Cardiac fibroblast (primary cell): ENCODE results near the gene PDIK1L.

Source experiments
- DNase-seq, 2 donors: peaks; one replicate each; pipeline versions ENCODE4 v3.0.0 to v3.0.0-alpha.2; 2010; ENCODE audit warnings: low read depth in 2 of 2
- H3K4me3 ChIP-seq, 2 donors: replicated peaks in 1 of 2; 1 replicate in 1 of 2; 2 replicates in 1 of 2; pipeline ENCODE4 v1.5.1; 2011; ENCODE audit warnings: low read depth in 2 of 2, low read length in 2 of 2, mild to moderate bottlenecking in 2 of 2, moderate library complexity in 1 of 2
- CTCF ChIP-seq: IDR thresholded peaks from one replicate; pipeline ENCODE4 v1.5.1; 2011; ENCODE audit warnings: low read depth, mild to moderate bottlenecking, low read length, inconsistent platforms

PDIK1L gene

GRCh38 chr1:26111530-26112406 lies at the start of gene PDIK1L:
TSS of gene PDIK1L (plus strand) at chr1:26111824. CDS start at chr1:26114309, 2,485 bp downstream.
- no peak for TF ChIP-seq CTCF
- peak within 1 kb of the TSS; percentile 77 to 100 for H3K4me3 ChIP-seq

GRCh38 chr1:26064553-26064952 lies 47.1 kb upstream of the PDIK1L start:
- DNase-seq: no peak
- TF ChIP-seq CTCF: no peak

More at GRCh38 chr1:26111530-26112406, at the start of gene PDIK1L:
- peak; percentile 96 to 98 for DNase-seq

GRCh38 chr1:26066160-26066559 lies 45.5 kb upstream of the PDIK1L start:
- no peak for TF ChIP-seq CTCF
- H3K4me3 ChIP-seq: peak overlapping the region in 1 of 2 donors; percentile 29
- no peak for DNase-seq

More at GRCh38 chr1:26064553-26064952, 47.1 kb upstream of the PDIK1L start:
- no peak overlapping the region for H3K4me3 ChIP-seq

GRCh38 chr1:26066857-26067256 lies 44.8 kb upstream of the PDIK1L start:
- TF ChIP-seq CTCF: no peak
- DNase-seq: peak in 1 of 2 donors; percentile 72
- H3K4me3 ChIP-seq: peak overlapping the region in 1 of 2 donors; percentile 31

- H3K4me3 ChIP-seq: peak within 1 kb of the TSS in 1 of 2 donors; percentile 31
- peak in 1 of 2 donors; percentile 44 for DNase-seq
- no peak for TF ChIP-seq CTCF
These were observed 44.2 kb upstream of the PDIK1L start, which contains the start of gene TRIM63 for GRCh38 chr1:26067432-26067911. TSS of gene TRIM63 (minus strand) at chr1:26067630. CDS start at chr1:26067494, 136 bp downstream.

GRCh38 chr1:26069941-26070295 lies 41.7 kb upstream of the PDIK1L start:
- H3K4me3 ChIP-seq: no peak overlapping the region
- DNase-seq: no peak
- no peak for TF ChIP-seq CTCF
